D721Med (cell line): ENCODE data around the gene DOCK2.

Experiments
- DNase-seq: peaks from one replicate; pipeline ENCODE4 v3.0.0; 2011; ENCODE audit warnings: low spot score; ENCODE audit not compliant: insufficient read length
- FAIRE-seq: peaks from 2 replicates; lab custom pipeline; 2011; peaks lifted over from hg19 to GRCh38; lab: Jason Lieb, UNC
- CTCF ChIP-seq: IDR thresholded peaks from 2 replicates; pipeline ENCODE4 v1.5.1; 2012; ENCODE audit warnings: mild to moderate bottlenecking, control low read depth; ENCODE audit not compliant: insufficient read depth; ENCODE audit errors: missing control alignments

DOCK2 gene

GRCh38 chr5:169637085-169637548 lies at the start of gene DOCK2:
DOCK2 (plus strand) TSS chr5:169637275; CDS start chr5:169637327, 52 bp downstream.
- TF ChIP-seq CTCF: no peak
- FAIRE-seq (no peak), DNase-seq (no peak)

- no peak for FAIRE-seq
- no peak for TF ChIP-seq CTCF
- no peak for DNase-seq
These were observed 46.5 kb upstream of the DOCK2 start for GRCh38 chr5:169590602-169591001.

GRCh38 chr5:169591636-169592035 lies 45.4 kb upstream of the DOCK2 start:
- DNase-seq (no peak), FAIRE-seq (no peak)
- TF ChIP-seq CTCF: no peak

- DNase-seq (no peak), FAIRE-seq (no peak)
- no peak for TF ChIP-seq CTCF
These were observed 44.0 kb upstream of the DOCK2 start for GRCh38 chr5:169592937-169593650.

GRCh38 chr5:169595172-169595820 lies 41.8 kb upstream of the DOCK2 start:
- FAIRE-seq (no peak), DNase-seq (no peak)
- no peak for TF ChIP-seq CTCF

- FAIRE-seq: no peak
- DNase-seq: no peak
These were observed 37.6 kb upstream of the DOCK2 start for GRCh38 chr5:169599451-169599850.

More at GRCh38 chr5:169599451-169599850, 37.6 kb upstream of the DOCK2 start:
- TF ChIP-seq CTCF: no peak
